Right atrium auricular region (tissue), 2 donors: ENCODE data around the gene SLC5A6. TPM values are rescaled to one million over a fixed set of nuclear protein-coding genes. Genes with fewer than 3 reads are reported as not detected.

Experiments
- DNase-seq: peaks from one replicate; pipeline ENCODE4 v3.0.0-alpha.2; 2019; ENCODE audit warnings: low spot score
- H3K27ac ChIP-seq, 2 donors: fragments of 200-600 bp; sonication (generic); 1 replicate in 1 of 2; 2 replicates in 1 of 2; pipeline ENCODE4 v1.5.1; 2016 to 2019
- H3K27me3 ChIP-seq, 2 donors: fragments of 200-600 bp; sonication (generic); one replicate each; pipeline versions ENCODE4 v1.5.1 to v1.6.0; 2017 to 2019
- H3K36me3 ChIP-seq: fragments of 200-600 bp; sonication (generic); one replicate; pipeline ENCODE4 v1.5.1; 2016
- H3K4me1 ChIP-seq, 2 donors: fragments of 200-600 bp; sonication (generic); one replicate each; pipeline versions ENCODE4 v1.5.1 to v1.6.0; 2017 to 2019
- H3K4me3 ChIP-seq, 2 donors: fragments of 200-600 bp; sonication (generic); 1 replicate in 1 of 2; 2 replicates in 1 of 2; pipeline ENCODE4 v1.5.1; 2017 to 2019; ENCODE audit warnings: mild to moderate bottlenecking in 1 of 2, moderate library complexity in 1 of 2
- H3K9me3 ChIP-seq, 2 donors: fragments of 200-600 bp; sonication (generic); one replicate each; pipeline ENCODE4 v1.5.1; 2019
- total RNA-seq, 2 donors: library from RNA; depleted of rRNA; stranded (reverse); fragments of >200 nt; gene quantifications; one replicate each; pipeline ENCODE4 v1.1.0, GENCODE V29; 2016
- TF ChIP-seq, protein P1 (sequence below), 2 donors: fragments of 200-600 bp; sonication (generic); IDR thresholded peaks; one replicate each; pipeline ENCODE4 v1.5.1; 2019; ENCODE audit warnings: antibody characterized with exemption in 2 of 2

The SLC5A6 gene
- total RNA-seq, 2 donors from 2014 or later: 9.2 to 14.7 TPM

DNA sequence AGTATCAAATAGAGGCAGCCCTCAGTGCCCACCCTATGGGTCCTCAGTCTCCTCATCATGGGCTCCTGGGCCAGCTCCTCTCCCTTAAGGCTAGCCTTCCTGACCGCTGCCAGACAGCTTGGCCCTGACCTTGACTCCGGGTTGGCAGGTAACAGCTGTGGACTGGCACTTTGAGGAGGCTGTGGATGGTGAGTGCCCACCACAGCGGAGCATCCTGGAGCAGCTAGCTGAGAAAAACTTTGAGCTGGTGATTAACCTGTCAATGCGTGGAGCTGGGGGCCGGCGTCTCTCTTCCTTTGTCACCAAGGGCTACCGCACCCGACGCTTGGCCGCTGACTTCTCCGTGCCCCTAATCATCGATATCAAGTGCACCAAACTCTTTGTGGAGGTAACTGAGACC is 24.1 kb upstream of the SLC5A6 start:
- TF ChIP-seq, protein P1, sequence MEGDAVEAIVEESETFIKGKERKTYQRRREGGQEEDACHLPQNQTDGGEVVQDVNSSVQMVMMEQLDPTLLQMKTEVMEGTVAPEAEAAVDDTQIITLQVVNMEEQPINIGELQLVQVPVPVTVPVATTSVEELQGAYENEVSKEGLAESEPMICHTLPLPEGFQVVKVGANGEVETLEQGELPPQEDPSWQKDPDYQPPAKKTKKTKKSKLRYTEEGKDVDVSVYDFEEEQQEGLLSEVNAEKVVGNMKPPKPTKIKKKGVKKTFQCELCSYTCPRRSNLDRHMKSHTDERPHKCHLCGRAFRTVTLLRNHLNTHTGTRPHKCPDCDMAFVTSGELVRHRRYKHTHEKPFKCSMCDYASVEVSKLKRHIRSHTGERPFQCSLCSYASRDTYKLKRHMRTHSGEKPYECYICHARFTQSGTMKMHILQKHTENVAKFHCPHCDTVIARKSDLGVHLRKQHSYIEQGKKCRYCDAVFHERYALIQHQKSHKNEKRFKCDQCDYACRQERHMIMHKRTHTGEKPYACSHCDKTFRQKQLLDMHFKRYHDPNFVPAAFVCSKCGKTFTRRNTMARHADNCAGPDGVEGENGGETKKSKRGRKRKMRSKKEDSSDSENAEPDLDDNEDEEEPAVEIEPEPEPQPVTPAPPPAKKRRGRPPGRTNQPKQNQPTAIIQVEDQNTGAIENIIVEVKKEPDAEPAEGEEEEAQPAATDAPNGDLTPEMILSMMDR (IDR thresholded peaks at IDR 0.05): no peak
- Histone ChIP-seq H3K4me1 (no peaks in the 10 kb centered on the region), H3K36me3 (peaks cover 98% of the 10 kb centered on the region), H3K27me3 (no peaks in the 10 kb centered on the region), H3K27ac (no peak overlapping the region), H3K9me3 (no peaks in the 10 kb centered on the region), H3K4me3 (no peak overlapping the region)
- no peak for DNase-seq

DNA sequence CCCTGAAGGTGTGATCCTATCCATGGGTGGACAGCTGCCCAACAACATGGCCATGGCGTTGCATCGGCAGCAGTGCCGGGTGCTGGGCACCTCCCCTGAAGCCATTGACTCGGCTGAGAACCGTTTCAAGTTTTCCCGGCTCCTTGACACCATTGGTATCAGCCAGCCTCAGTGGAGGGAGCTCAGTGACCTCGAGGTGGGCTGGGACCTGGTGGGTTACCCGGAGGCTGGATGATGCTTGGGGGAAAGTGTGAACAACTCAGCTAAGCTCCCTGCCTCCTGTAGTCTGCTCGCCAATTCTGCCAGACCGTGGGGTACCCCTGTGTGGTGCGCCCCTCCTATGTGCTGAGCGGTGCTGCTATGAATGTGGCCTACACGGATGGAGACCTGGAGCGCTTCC is 21.3 kb upstream of the SLC5A6 start:
- Histone ChIP-seq H3K9me3 (no peaks in the 10 kb centered on the region), H3K4me1 (no peaks in the 10 kb centered on the region), H3K27me3 (no peaks in the 10 kb centered on the region), H3K4me3 (no peak overlapping the region), H3K36me3 (peaks cover 85% of the 10 kb centered on the region), H3K27ac (no peak overlapping the region)
- no peak for DNase-seq
- TF ChIP-seq, protein P1 (IDR thresholded peaks at IDR 0.05): no peak

DNA sequence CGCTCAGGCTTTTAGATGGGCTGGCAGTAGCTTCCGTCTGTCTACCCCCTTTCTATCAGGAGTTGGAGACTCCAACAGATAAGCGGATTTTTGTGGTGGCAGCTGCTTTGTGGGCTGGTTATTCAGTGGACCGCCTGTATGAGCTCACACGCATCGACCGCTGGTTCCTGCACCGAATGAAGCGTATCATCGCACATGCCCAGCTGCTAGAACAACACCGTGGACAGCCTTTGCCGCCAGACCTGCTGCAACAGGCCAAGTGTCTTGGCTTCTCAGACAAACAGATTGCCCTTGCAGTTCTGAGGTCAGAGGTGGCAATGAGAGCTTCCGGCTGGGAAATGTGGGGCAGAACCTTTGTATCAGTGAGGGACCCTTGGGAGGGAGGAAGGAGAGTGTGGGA is 19.9 kb upstream of the SLC5A6 start:
- Histone ChIP-seq H3K9me3 (no peaks in the 10 kb centered on the region), H3K36me3 (peaks cover 74% of the 10 kb centered on the region), H3K4me3 (no peak overlapping the region), H3K27me3 (no peaks in the 10 kb centered on the region), H3K27ac (no peak overlapping the region), H3K4me1 (no peaks in the 10 kb centered on the region)
- DNase-seq: no peak
- TF ChIP-seq, protein P1 (IDR thresholded peaks at IDR 0.05): no peak

DNA sequence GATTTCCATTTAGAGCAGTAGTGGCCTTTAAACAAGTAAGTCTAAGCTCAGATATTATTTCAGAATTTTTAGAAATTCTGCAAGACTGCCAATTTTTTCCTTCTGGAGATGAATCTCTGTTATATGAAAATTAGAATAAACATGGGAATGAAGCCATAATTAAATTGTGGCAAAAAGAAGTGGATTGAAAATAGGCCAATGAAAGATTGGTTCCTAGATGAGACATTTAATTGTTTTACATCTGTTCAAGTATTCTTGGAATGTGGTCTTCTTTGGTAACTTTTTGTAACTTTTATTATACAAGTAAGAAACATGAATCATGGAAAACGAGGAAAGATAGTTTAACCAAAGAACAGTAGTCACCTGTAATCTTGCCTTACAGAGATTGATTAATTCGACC is 15.4 kb upstream of the SLC5A6 start:
- Histone ChIP-seq H3K9me3 (no peaks in the 10 kb centered on the region), H3K4me1 (no peaks in the 10 kb centered on the region), H3K27ac (no peak overlapping the region), H3K4me3 (no peak overlapping the region), H3K36me3 (peaks cover 71% of the 10 kb centered on the region), H3K27me3 (no peaks in the 10 kb centered on the region)
- DNase-seq: no peak
- TF ChIP-seq, protein P1 (IDR thresholded peaks at IDR 0.05): no peak

DNA sequence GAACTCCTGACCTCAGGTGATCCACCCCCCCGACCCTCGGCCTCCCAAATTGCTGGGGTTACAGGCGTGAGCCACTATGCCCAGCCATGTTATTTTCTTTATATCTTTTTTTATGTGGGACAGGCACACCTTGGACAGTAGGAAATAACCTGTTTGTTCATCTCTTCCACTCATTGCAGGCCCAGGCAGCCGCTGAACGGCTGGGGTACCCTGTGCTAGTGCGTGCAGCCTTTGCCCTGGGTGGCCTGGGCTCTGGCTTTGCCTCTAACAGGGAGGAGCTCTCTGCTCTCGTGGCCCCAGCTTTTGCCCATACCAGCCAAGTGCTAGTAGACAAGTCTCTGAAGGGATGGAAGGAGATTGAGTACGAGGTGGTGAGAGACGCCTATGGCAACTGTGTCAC is 13.5 kb upstream of the SLC5A6 start:
- H3K27me3 ChIP-seq: no peaks in the 10 kb centered on the region
- H3K36me3 ChIP-seq: peaks cover 65% of the 10 kb centered on the region
- H3K9me3 ChIP-seq: no peaks in the 10 kb centered on the region
- no peak for DNase-seq
- no peak overlapping the region for H3K27ac ChIP-seq
- TF ChIP-seq, protein P1 (IDR thresholded peaks at IDR 0.05): no peak
- no peaks in the 10 kb centered on the region for H3K4me1 ChIP-seq
- no peak overlapping the region for H3K4me3 ChIP-seq

DNA sequence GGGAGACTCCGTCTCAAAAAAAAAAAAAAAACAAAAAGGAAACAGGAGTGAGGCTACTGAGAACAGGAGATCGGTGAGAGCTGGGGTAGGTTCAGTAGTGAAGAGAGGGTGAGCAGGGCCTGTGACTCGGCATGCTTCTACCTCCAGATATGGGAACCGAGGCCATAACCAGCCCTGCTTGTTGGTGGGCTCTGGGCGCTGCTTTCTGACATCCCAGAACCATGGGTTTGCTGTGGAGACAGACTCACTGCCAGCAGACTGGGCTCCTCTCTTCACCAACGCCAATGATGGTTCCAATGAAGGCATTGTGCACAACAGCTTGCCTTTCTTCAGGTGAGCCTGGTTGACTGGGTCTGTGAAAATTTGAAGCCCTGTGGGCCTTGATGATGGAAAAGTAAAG is 11.3 kb upstream of the SLC5A6 start:
- no peaks in the 10 kb centered on the region for H3K9me3 ChIP-seq
- no peaks in the 10 kb centered on the region for H3K4me1 ChIP-seq
- H3K36me3 ChIP-seq: peaks cover 51% of the 10 kb centered on the region

More for the DNA sequence above, 11.3 kb upstream of the SLC5A6 start:
- Histone ChIP-seq H3K27ac (no peak overlapping the region), H3K27me3 (no peaks in the 10 kb centered on the region), H3K4me3 (no peak overlapping the region)
- no peak for DNase-seq
- TF ChIP-seq, protein P1 (IDR thresholded peaks at IDR 0.05): no peak
